ENCODE data around the gene CEP104. TPM values are rescaled to one million over a fixed set of nuclear protein-coding genes. Genes with fewer than 3 reads are reported as not detected.
"Not testable (repeated sequence)": the region's sequence is repeated elsewhere in the genome, so short reads cannot be mapped to it uniquely, and the experiment has no call there.

Gene CEP104
- total RNA-seq, 6 experiments from 2014 or later = 16.7 to 36.4 (median 26.6) TPM

DNA sequence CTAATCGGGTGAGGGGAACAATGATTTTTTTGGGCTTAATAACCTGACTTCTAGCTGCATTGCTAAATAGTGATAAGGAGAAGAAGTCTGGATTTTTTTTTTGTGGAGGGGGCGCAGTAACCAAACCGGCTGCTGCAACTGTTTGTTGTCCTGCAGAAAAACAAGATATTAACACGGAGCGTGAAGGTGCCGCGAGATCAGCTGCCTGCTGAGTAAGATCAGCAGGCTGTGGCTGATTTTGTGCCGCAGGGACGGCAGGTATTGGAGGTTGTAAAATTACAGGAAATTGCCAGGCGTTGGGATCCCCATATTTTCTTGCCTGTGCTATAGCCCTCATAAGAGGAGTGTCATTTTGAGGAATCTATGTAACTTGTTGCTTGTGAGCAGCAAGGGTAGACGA is 52.0 kb downstream of the CEP104 start:
- no peak for TF ChIP-seq POLR2A (IDR thresholded peaks at IDR 0.05)
- Histone ChIP-seq H3K36me3 (no peaks in the 10 kb centered on the region), H3K27ac (no peak overlapping the region), H3K4me3 (no peak overlapping the region), H3K27me3 (no peaks in the 10 kb centered on the region), H3K9me3 (no peaks in the 10 kb centered on the region), H3K4me1 (no peaks in the 10 kb centered on the region)
- intact Hi-C loops (cut with DNase I) = no loop called here
- ATAC-seq (no peak), DNase-seq (no peak)
- WGBS (ENCODE audit: insufficient coverage, low coverage, low lambda C conversion rate, missing lambda C conversion rate) = 58% methylated on average over 7 of the region's 11 CpGs

GRCh38 chr1:3804627-3804944 is 52.4 kb downstream of the CEP104 start:
- 49% methylated on average over 7 of the region's 7 CpGs for WGBS (ENCODE audit: insufficient coverage, low coverage, low lambda C conversion rate, missing lambda C conversion rate)
- intact Hi-C loops (cut with DNase I); ATAC-seq; H3K27me3 ChIP-seq; H3K4me1 ChIP-seq; H3K27ac ChIP-seq; H3K4me3 ChIP-seq; DNase-seq; H3K36me3 ChIP-seq; H3K9me3 ChIP-seq: not testable (repeated sequence)

DNA sequence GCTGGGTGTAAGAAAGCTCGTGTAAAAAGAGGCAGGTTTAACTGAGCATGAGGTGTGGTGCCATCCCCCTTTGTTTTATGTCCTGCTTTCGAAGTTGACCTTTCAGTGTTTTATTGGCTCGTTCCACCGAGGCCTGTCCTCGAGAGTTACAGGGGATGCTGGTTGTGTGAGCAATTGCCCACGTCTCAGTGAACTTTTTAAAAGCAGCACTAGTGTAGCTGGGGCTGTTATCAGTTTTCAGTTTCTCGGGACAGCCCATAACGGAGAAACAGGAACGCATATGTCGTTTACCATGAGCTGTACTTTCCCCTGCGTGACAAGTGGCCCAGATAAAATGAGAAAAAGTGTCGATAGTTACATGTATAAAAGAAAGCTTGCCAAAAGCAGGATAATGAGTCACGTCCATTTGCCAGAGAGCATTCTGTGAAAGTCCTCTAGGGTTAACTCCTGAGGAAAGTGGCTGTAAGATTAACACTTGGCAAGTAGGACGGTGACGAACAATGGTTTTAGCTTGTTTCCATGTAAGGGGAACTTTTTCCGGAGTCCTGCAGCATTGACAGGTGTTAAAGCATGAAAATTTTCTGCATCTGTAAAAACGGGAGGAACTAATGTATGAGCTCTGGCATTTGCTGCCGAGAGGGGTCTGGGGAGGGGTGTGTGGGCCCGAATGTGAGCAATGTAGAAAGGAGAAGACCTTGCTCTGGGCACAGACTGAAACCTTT is 52.9 kb downstream of the CEP104 start:
- Histone ChIP-seq H3K9me3 (no peaks in the 10 kb centered on the region), H3K4me3 (no peak overlapping the region), H3K27me3 (no peaks in the 10 kb centered on the region), H3K4me1 (no peaks in the 10 kb centered on the region), H3K27ac (no peak overlapping the region), H3K36me3 (no peaks in the 10 kb centered on the region)
- intact Hi-C loops (cut with DNase I) = no loop called here
- DNase-seq (no peak), ATAC-seq (no peak)
- TF ChIP-seq CTCF (IDR thresholded peaks at IDR 0.05) (no peak), POLR2A (IDR thresholded peaks at IDR 0.05) (no peak)
- 50% methylated on average over 19 of the region's 19 CpGs for WGBS (ENCODE audit: insufficient coverage, low coverage, low lambda C conversion rate, missing lambda C conversion rate)

DNA sequence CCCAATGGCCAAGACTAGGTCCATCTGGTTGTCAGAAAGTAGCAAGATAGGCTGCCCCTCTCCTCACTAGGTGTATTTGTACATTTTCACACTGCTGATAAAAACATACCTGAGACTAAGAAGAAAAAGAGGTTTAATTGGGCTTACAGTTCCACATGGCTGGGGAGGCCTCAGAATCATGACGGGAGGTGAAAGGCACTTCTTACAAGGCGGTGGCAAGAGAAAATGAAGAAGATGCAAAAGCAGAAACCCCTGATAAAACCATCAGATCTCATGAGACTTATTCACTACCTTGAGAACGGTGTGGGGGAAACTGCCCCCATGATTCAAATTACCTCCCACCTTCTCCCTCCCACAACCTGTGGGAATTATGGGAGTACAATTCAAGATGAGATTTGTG is 56.2 kb downstream of the CEP104 start:
- ATAC-seq; intact Hi-C loops (cut with DNase I); H3K4me3 ChIP-seq; H3K36me3 ChIP-seq; DNase-seq; H3K27me3 ChIP-seq; H3K27ac ChIP-seq; H3K4me1 ChIP-seq; H3K9me3 ChIP-seq: not testable (repeated sequence)
- 20% methylated on average over 2 of the region's 3 CpGs for WGBS (ENCODE audit: insufficient coverage, low coverage, low lambda C conversion rate, missing lambda C conversion rate)

GRCh38 chr1:3799976-3800685 is 56.9 kb downstream of the CEP104 start:
- H3K4me3 ChIP-seq = no peak overlapping the region
- no peaks in the 10 kb centered on the region for H3K9me3 ChIP-seq
- DNase-seq = no peak
- H3K27me3 ChIP-seq = no peaks in the 10 kb centered on the region
- H3K36me3 ChIP-seq = no peaks in the 10 kb centered on the region
- 36% methylated on average over 3 of the region's 11 CpGs for WGBS (ENCODE audit: insufficient coverage, low coverage, low lambda C conversion rate, missing lambda C conversion rate)
- no peak for TF ChIP-seq CTCF (IDR thresholded peaks at IDR 0.05)
- no peak for TF ChIP-seq POLR2A (IDR thresholded peaks at IDR 0.05)
- no peak for ATAC-seq
- H3K27ac ChIP-seq = no peak overlapping the region
- intact Hi-C loops (cut with DNase I) = no loop called here
- H3K4me1 ChIP-seq = peaks cover 0 to 5% (median under 1%) of the 10 kb centered on the region in 4 donors
